GM21360 (cell line): ENCODE results near the gene HLCS.
"Not testable (repeated sequence)": the region's sequence is repeated elsewhere in the genome, so short reads cannot be mapped to it uniquely, and the experiment has no call there.

Experiments used
- ATAC-seq: cut with Tn5 transposase; IDR thresholded peaks from one replicate; pipeline ENCODE4 v1.9.1; 2021; ENCODE audit warnings: mild to moderate bottlenecking, moderate library complexity; ENCODE audit not compliant: unreplicated experiment

The HLCS gene

DNA sequence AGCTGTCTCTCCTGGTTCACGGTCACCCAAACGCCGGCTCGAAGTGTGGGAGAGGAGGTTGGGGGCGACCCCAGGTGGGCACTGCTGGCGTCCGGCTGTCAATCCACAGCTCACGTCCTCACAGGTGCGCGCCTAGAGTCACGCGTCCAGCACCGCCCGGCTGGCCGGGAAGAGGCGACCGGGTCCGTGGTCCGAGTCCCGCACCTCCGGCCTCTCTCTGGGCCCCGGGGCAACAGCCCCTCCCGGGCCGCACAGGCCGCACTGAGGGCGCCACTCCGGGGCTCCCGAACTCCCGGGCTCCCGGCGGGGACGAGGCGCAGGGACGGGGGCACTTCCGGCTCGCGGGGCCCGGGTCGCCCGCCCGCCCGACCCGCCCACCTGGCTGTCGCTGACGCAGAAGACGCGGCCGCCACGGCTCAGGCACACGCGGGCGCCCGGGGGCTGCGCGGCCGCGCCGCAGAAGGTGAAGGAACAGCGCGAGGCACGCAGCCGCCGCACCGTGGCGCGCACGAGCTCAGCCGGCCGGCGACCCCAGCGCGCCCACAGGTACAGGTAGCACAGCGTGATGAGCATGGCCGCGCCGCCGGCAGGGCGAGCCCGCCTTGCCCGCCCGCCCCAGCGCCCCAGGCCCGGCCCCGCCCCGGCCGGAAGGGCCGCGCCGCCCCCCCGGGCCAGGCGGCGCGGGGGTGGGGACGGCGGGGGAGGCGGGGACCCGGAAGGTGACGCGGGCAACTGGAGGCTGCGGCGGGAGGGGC is at the start of gene HLCS:
Gene HLCS (minus strand): TSS at position 604 of the 755 bp plus-strand sequence. CDS start 31 bp downstream, at position 573.
- peak; percentile 68 for ATAC-seq

DNA sequence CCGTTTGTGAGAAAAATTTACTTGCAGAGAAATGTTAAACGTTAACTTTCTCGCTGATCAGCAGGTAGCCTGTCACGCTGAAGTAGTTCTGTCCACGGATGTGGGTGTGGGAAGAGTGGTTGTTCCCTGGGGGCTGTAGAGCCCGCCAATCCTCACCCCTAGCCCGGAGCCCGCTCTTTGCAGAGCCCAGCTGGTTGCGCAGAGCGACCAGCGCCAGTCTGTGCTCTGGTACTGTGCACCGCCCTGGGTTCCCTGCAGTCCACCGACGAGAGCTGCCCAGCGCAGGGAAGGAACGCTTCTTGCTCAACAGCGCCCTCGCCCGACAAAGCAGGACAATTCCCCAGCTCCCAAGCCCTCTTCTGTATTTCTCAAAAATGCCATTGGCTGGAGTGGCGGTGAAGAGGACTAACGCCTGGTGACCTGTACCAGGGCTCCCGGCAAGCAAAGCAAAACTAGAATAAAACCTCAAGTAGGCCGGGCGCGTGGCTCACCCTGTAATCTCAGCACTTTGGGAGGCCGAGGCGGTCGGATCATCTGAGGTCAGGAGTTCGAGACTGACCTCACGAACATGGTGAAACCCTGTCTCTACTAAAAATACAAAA is 43.4 kb upstream of the HLCS start:
- no peak for ATAC-seq

DNA sequence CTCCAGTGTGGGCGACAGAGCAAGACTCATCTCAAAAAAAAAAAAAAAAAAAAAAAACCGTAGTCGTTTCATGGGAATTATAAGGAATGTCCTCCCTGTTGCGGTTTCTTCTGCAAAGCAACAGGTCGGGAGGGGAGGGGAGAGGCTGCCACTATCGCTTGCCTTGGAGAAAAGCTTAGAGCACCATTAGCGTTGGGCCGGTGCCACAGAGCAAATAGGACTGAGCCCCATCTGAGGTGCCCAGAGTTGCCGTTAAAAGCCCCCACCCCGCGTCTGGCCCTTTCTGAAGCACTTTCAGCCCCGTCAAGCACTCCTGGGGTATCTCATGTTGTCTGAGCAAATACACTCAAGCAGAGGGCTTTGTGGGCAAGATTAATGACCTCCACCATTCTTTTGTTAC is 42.3 kb upstream of the HLCS start:
- no peak for ATAC-seq

DNA sequence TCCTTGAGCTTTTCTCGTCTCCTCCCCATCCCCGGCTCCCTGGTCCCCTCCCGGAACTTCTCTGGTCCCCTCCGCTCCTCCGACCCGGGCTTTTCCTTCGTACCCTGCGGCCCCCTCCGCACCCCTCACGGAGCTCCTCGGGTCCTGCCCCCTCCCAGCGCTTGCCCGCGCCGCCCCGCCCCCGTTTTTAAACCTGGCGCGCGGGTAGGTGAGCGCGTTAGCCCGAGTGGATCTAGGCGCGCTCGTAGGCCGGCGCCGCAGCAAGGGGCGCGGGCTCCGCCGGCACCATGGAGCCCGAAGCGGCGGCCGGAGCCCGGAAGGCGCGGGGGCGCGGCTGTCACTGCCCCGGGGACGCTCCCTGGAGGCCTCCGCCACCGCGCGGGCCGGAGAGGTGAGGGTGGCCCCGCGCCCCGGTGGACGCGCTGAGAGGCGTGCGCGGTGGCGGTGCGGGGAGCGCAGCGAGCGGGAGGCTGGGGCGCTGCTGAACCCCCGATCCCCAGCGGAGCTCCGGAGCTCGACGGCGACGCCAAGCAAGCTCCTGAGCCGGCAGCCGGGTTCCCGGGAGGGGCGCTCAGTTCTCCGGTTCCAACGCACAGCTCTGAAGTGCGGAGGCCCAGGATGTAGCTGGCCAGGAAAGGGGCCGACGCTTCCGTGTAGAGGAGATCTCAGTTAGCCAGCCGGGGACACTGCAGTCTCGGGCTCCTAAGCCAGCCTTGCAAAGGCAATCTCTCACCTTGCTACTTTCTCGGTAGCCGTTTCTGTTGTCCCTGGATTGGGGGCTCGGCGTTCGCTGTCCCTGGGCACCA is 40.2 kb upstream of the HLCS start, which contains the start of gene RIPPLY3:
Gene RIPPLY3 (plus strand): TSS at position 217 of the 806 bp plus-strand sequence. CDS start 71 bp downstream, at position 288.
- no peak for ATAC-seq

DNA sequence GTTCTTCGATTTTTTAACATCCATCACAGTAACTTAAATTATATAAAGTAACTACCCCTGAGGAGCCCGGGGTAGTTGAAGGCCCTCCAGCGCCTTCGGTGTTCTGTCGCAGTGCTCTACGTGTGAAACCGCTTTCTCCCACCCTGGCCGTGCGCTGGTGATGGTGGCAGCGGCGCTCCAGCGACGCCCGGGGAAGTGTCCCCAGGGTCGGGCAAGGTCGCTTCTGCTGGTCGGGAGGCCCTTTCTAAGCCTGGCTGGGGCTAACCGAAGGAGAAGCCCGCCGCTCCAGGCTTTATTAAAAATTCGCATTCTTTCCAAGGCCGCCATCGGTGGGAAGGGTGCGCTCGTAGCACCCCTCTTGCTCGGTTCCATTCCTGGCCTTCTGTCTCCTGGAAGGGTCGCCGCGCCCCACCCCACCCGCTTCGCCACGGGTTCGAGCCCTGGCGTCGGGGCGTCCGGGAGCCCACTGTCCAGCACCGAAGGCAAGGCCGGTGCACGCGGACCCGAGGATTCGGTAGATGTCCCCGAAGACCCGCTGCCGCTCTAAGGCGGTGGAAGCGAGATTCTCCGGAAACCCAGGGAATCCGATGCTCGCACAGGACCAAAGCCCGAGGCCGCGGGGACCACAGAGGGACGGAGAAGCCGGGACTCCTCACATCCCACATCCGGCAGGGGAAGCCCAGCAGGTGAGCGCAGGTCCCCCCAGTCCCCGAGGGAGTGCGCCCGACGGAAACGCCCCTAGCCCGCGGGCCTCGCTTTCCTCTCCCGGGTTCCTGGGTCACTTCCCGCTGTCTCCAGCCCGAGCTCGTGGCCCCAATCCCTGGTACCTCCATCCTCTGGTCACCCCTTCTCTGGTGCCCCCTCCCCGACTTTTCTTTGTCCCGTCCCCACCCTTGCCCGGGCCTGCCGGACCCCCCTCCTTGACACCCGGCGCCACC is 39.3 kb upstream of the HLCS start:
- ATAC-seq = no peak

DNA sequence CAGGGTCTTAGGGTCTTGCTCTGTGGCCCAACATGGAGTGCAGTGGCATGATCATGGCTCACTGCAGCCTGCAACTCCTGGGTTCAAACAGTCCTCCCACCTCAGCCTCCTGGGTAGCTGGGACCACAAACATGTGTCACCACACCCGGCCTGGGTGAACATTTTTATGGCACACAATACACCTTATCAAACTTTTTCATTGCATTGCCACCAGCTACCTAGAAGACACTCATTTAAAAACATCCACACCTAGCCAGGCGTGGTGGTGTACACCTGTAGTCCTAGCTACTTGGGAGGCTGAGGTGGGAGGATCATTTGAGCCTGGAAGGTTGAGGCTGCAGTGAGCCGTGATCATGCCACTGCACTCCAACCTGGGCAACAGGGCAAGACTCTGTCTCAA is 37.4 kb upstream of the HLCS start:
- ATAC-seq = not testable (repeated sequence)

DNA sequence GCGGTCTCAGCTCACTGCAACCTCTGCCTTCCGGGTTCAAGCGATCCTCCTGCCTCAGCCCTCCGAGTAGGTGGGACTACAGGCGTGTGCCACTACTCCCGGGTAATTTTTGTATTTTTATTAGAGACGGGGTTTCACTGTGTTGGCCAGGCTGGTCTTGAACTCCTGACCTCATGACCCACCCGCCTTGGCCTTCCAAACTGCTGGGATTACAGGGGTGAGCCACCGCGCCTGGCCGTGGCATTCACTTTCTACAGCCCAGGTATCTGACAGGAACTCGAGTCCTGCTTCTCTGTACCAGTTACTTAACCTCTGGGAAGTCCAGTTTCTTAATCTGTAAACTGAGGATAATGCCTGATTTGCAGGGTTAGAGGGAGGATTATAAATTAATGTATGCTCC is 36.4 kb upstream of the HLCS start:
- not testable (repeated sequence) for ATAC-seq

DNA sequence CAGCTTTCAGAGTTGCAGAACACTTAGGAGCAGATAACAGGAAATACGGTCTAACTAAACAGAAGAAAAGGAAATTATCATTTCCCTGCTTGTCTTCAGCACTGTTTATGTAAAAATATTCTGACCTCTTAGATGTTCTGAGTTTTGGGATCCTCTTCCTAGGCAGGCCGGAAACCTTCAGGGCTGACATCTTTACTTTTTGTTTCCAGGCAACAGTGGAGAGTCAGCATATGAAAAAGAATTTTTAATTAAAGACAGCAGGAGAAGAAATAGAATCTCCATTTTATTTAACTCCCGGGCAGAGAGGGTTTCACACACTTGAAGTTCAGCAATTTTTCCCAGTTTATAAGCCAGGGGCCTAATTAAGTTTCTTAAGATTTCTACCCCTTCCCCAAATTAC is 35.0 kb upstream of the HLCS start:
- ATAC-seq = no peak

DNA sequence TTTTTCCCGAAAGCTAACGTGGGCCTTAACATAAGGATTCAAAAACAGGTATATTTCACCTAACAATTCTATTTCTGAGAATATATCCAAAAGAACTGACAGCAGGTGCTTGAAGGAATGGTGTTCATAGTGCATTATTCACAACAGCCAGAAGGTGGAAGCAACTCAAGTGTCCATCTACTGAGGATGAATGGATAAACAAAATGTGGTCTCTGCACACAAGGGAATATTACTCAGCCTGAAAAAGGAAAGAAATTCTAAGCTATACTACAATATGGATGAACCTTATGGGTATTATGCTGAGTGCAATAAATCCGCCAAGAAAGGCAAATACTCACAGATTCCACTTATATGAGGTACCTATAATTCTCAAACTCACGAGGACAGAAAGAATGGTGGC is 33.9 kb upstream of the HLCS start:
- no peak for ATAC-seq

DNA sequence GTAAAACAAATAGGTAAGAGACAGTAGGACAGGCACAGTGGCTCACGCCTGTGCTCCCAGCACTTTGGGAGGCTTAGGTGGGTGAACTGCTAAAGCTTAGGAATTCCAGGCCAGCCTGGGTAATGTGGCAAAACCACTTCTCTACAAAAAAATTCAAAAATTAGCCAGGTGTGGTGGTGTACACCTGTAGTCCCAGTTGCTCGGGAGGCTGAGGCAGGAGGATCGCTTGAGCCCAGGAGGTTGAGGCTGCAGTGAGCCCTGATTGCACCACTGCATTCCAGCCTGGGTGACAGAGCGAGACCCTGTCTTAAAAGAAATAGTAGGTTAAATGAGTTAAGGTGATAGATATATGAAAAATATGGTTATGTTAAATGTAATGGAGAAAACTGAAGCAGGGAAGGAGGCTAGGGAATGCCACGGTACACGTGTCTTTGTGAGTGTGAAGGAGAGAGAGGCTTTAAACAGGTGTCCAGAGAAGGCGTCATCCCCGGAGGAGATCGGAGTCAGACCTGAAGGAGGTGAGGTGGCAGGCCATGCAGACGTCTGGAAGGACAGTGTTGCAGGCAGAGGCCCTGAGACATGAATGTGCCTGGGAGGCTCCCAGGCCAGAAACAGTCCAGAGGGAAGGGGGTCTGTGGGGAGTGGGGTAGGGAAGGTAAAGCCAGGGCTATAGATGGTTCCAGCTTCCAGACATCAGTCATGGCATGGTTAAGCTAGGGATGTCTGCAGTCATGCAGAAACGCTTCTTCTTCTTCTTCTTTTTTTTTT is 32.8 kb upstream of the HLCS start:
- ATAC-seq = no peak

DNA sequence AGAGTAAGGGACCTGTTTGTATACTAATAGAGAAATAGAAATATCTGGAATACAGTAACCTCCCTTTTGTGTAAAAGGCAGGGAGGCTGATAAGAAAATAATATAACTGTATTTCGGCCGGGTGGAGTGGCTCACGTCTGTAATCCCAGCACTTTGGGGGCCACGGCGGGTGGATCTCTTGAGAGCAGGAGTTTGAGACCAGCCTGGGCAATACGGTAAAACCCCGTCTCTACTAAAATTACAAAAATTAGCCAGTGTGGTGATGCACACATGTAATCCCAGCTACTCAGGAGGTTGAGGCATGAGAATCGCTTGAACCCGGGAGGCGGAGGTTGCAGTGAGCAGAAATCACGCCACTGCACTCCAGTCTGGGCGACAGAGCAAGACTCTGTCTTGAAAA is 28.8 kb upstream of the HLCS start:
- not testable (repeated sequence) for ATAC-seq

DNA sequence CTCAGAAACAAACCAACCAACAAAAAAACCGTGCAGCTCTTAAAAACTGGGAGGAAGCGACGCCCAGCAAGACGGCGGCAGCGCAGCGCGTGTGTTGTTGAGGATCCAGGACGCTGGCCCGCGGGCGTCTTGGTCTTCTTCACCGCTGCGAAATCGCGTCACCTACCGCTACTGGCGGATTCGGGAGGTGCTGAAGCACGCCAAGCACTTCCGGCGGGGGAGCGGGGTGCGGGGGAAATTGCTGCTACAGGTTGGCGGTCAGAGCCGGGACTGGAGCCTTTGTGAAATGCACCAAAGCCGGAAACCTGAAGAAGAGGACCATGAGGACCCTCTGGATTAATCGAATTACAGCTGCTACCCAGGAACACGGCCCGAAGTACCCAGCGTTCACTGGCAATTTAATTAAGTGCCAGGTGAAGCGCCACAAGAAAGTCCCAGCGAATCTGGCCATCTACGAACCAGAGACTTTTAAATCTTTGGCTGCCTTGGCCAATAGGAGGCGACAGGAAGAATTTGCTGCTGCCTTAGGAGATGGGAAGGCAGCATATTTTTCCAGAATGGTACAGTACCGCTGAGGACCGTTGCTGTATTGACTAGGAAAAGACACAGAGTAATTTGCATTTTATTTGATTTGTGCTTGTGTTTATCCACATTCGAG is 28.2 kb upstream of the HLCS start:
- ATAC-seq = no peak

DNA sequence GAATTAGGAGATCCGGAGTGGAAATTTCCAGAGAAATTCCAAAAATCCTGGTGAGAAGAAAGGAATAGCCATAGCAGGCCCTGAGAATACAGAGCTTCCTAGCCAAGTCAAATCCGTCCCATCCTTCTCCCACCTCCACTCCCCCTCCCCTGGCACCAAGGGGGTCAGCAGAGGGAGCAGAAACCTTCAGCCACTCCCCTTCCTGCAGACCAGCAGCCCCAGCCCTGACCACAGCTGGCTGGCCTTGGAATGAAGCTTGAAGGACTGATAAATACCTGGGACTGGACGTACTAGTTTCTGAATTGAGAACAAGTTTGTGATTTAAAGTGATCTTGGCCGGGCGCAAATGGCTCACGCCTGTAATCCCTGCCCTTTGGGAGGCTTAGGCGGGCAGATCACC is 26.2 kb upstream of the HLCS start:
- no peak for ATAC-seq

DNA sequence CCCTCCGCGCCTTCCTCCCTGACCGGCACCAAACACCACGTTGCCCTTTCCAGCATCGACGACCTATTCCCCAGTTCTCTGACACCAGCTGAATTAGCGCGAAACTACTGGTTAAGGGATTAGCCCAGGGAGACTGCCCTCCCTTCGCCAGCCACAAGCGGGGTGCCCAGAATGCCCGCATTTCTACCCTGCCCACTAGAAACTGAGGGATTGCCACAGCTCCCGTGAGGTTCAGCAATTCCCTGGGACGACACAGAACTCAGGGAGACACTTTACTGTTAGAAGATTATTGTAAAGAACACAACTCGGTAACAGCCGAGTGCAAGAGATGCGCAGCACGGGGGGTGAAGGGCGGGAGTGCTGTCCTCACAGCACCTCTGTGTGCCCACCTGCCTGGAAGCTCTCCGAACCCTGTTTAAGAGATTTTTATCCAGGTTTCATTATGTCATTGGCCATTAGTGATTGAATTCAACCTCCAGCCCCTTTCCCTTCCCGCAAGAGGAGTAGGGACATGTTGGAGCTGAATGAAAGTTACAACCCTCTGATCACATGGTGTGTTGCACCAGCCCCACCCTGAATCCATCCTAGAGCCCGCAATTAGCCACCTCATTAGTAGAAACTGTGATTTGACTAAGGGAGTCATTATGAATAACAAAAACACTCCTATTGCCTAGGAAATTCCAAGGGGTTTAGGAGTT is 24.2 kb upstream of the HLCS start:
- ATAC-seq = no peak

DNA sequence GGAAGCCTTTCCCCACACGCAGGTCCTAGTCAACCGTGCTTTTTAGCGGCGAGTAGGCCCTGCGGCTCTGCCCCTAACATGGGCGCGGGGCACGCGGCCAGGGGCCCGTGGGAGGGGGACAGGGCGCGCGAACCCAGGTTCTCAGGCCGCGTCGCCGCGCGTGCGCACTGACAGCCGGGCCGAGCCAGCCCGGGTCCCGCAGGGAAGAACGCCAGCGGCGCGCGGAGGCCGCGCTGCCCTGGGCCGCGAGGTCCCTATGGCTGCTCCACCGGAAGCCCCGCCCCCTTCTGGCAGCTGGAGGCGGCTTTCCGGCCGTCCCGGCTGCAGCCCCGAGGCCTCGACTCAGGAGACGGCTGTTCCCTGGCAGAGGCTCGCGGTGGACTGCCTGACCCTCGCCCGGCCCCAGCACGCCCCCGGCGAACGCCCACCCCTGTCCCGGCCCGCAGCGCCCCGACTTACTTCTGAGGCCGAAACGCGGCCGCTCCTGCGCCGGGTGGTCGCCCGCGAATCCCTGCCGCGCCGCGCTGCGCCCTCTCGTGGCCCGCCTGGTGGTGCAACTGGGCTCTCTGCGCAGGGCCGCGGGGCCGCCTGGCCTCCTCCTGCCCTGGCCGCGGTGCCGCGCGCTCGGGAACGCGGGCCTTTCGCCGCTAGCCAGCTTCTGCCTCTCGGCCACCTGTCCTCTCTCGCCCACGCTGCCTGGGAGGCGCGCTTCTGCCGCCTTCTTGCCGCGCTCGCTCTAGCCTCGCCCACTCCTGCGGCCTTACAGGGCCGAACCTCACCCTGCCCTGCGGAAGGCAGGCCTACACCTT is 23.4 kb upstream of the HLCS start:
- ATAC-seq = peak; percentile 87

DNA sequence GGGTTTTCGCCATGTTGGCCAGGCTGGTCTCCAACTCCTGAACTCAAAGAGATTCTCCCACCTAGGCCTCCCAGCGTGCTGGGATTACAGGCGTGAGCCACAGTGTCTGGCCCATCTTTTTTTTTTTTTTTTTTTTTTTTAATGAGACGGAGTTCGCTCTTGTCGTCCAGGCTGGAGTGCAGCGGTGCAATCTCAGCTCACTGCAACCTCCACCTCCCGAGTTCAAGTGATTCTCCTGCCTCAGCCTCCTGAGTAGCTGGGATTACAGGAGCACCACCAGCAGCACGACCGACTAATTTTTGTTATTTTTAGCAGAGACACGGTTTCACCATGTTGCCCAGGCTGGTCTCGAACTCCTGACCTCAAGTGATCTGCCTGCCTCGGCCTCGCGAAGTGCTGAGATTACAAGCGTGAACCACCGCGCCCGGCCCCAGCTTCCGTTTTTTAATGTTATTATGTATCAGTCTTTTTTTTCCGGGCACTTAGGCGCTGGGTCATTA is 22.8 kb upstream of the HLCS start:
- not testable (repeated sequence) for ATAC-seq

DNA sequence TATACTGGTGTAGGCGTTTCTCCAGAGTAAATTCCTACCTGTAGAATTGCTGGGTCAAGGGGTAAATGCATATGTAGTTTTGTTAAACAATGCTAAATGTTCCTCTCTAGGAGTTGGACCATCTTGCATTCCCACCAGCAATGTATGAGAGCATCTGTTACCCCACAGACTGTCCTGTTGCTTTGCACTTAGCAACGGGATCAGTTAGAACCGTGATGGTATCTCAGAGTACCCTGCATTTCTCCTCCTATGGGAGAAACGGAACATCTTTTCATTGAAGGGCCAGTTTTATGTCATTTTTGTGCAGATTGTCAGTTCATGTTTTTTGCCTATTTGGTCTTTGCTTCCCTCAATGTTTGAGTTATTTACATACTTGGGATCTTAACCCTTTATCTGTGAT is 22.1 kb upstream of the HLCS start:
- ATAC-seq = no peak

DNA sequence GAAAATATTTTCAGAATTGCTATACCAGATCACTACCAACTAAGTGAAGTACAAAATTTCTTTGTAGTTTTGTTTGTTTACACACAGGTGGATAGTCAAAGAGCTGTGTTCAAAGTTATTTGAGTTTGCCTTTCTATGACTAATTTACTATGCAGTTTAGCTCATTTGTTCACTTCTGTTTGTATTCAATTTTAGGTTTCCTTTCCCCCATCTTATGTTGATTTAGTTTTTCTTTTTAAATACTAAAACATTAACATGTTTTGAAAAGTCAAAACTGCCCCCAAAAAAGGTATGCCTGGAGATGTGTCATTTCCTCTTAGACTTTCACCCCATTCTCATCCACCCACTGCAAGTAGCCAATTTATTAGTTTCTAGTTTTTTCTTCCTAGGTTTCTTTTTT is 21.4 kb upstream of the HLCS start:
- ATAC-seq = no peak
